HepG2 (cell line): ENCODE data around the gene HTRA2. TPM values are rescaled to one million over a fixed set of nuclear protein-coding genes. Genes with fewer than 3 reads are reported as not detected.

Experiments
- AHR ChIP-seq: IDR thresholded peaks from 2 replicates; pipeline ENCODE4 v1.6.1; 2018; ENCODE audit warnings: missing genetic modification reagents, missing compliant biosample characterization
- ATF1 ChIP-seq: IDR thresholded peaks from 2 replicates; pipeline ENCODE4 v1.6.1; 2016; ENCODE audit warnings: mild to moderate bottlenecking, control low read depth
- CBFB ChIP-seq: sonication (generic); formaldehyde crosslinking; IDR thresholded peaks from 2 replicates; pipeline ENCODE4 v1.4.0; 2020; ENCODE audit warnings: missing genetic modification reagents
- CHD2 ChIP-seq: IDR thresholded peaks from 2 replicates; pipeline ENCODE4 v1.6.1; 2011; ENCODE audit warnings: low read depth, low read length, improper control_type of control experiment
- E2F2 ChIP-seq: sonication (generic); formaldehyde crosslinking; IDR thresholded peaks from 2 replicates; pipeline ENCODE4 v1.4.0; 2020; ENCODE audit warnings: missing genetic modification reagents, borderline replicate concordance
- FOXK2 ChIP-seq: fragments of 450-650 bp; IDR thresholded peaks from 2 replicates; pipeline ENCODE4 v1.6.1; 2016
- MIXL1 ChIP-seq: IDR thresholded peaks from 2 replicates; pipeline ENCODE4 v1.6.1; 2016
- NFRKB ChIP-seq: fragments of 450-650 bp; IDR thresholded peaks from 2 replicates; pipeline ENCODE4 v1.6.1; 2017
- NFYC ChIP-seq: IDR thresholded peaks from 2 replicates; pipeline ENCODE4 v1.6.1; 2016; ENCODE audit warnings: missing genetic modification reagents, missing compliant biosample characterization
- PRMT3 ChIP-seq: sonication (generic); formaldehyde crosslinking; IDR thresholded peaks from 2 replicates; pipeline ENCODE4 v1.8.1; 2022; ENCODE audit warnings: low read depth, mild to moderate bottlenecking, moderate library complexity, missing genetic modification reagents, borderline replicate concordance
- RXRB ChIP-seq: IDR thresholded peaks from 2 replicates; pipeline ENCODE4 v1.6.1; 2016; ENCODE audit warnings: borderline replicate concordance, missing genetic modification reagents, missing compliant biosample characterization
- SATB2 ChIP-seq: sonication (generic); formaldehyde crosslinking; IDR thresholded peaks from 2 replicates; pipeline ENCODE4 v1.5.0; 2020; ENCODE audit warnings: missing genetic modification reagents
- SIN3A ChIP-seq: IDR thresholded peaks from 2 replicates; pipeline ENCODE4 v1.6.1; 2011; ENCODE audit warnings: low read depth, mild to moderate bottlenecking, control low read depth, low read length, borderline replicate concordance
- SIX1 ChIP-seq: sonication (generic); formaldehyde crosslinking; IDR thresholded peaks from 2 replicates; pipeline ENCODE4 v1.4.0; 2020; ENCODE audit warnings: missing genetic modification reagents, borderline replicate concordance
- SUZ12 ChIP-seq: fragments of 150-350 bp; IDR thresholded peaks from 2 replicates; pipeline ENCODE4 v1.6.1; 2014; ENCODE audit warnings: low read depth, low read length
- ZC3H13 ChIP-seq: sonication (generic); formaldehyde crosslinking; IDR thresholded peaks from 2 replicates; pipeline ENCODE4 v1.8.1; 2023; ENCODE audit warnings: mild to moderate bottlenecking, missing genetic modification reagents, moderate library complexity
- ZNF274 ChIP-seq: sonication (generic); formaldehyde crosslinking; IDR thresholded peaks from 2 replicates; pipeline ENCODE4 v1.5.1; 2020; ENCODE audit warnings: mild to moderate bottlenecking, missing genetic modification reagents
- ZNF30 ChIP-seq: sonication (generic); formaldehyde crosslinking; IDR thresholded peaks from 2 replicates; pipeline ENCODE4 v1.5.0; 2020; ENCODE audit warnings: mild to moderate bottlenecking, missing genetic modification reagents
- ZNF350 ChIP-seq: sonication (generic); formaldehyde crosslinking; IDR thresholded peaks from 2 replicates; pipeline ENCODE4 v1.4.0; 2020; ENCODE audit warnings: mild to moderate bottlenecking, low read depth, missing genetic modification reagents, borderline replicate concordance
- ZNF430 ChIP-seq: sonication (generic); formaldehyde crosslinking; IDR thresholded peaks from 2 replicates; pipeline ENCODE4 v1.9.0; 2021; ENCODE audit warnings: mild to moderate bottlenecking, missing genetic modification reagents
- ZNF431 ChIP-seq: sonication (generic); formaldehyde crosslinking; IDR thresholded peaks from 2 replicates; pipeline ENCODE4 v1.9.0; 2022; ENCODE audit warnings: missing genetic modification reagents, low read depth, mild to moderate bottlenecking, borderline replicate concordance
- ZNF484 ChIP-seq: sonication (generic); formaldehyde crosslinking; IDR thresholded peaks from 2 replicates; pipeline ENCODE4 v1.5.1; 2020; ENCODE audit warnings: mild to moderate bottlenecking, low read depth, missing genetic modification reagents, borderline replicate concordance
- ZNF704 ChIP-seq: sonication (generic); formaldehyde crosslinking; IDR thresholded peaks from 2 replicates; pipeline ENCODE4 v1.8.1; 2023; ENCODE audit warnings: mild to moderate bottlenecking, inconsistent platforms, moderate library complexity, missing genetic modification reagents, borderline replicate concordance
- ZNF709 ChIP-seq: sonication (generic); formaldehyde crosslinking; IDR thresholded peaks from 2 replicates; pipeline ENCODE4 v1.5.0; 2020; ENCODE audit warnings: mild to moderate bottlenecking, missing genetic modification reagents
- ZNF724P ChIP-seq: sonication (generic); formaldehyde crosslinking; IDR thresholded peaks from 2 replicates; pipeline ENCODE4 v1.8.0; 2022; ENCODE audit warnings: missing genetic modification reagents, borderline replicate concordance
- ZNF75D ChIP-seq: sonication (generic); formaldehyde crosslinking; IDR thresholded peaks from 2 replicates; pipeline ENCODE4 v1.8.1; 2023; ENCODE audit warnings: missing genetic modification reagents, mild to moderate bottlenecking, borderline replicate concordance
- ZNF772 ChIP-seq: sonication (generic); formaldehyde crosslinking; IDR thresholded peaks from 2 replicates; pipeline ENCODE4 v1.5.0; 2020; ENCODE audit warnings: mild to moderate bottlenecking, missing genetic modification reagents
- ZNF773 ChIP-seq: sonication (generic); formaldehyde crosslinking; IDR thresholded peaks from 2 replicates; pipeline ENCODE4 v1.4.0; 2020; ENCODE audit warnings: missing genetic modification reagents, borderline replicate concordance
- polyA plus RNA-seq, 8 experiments: library from polyadenylated mRNA; depleted of rRNA in 3 of 8; stranded (reverse) in 7 of 8; unstranded in 1 of 8; fragments of >200 nt; fragmentation: Illumina TruSeq in 4 of 8; extraction: Trizol in 4 of 8; gene quantifications; 2 replicates each; pipeline versions ENCODE4 v1.2.1 to v1.2.3, GENCODE V29; 2011 to 2016; ENCODE audit warnings: low read depth in 4 of 8, missing spikeins in 1 of 8, mixed read lengths in 1 of 8; ENCODE audit not compliant: insufficient read depth in 1 of 8
- total RNA-seq, 5 experiments: library from RNA; depleted of rRNA; stranded (reverse); fragments of >200 nt; fragmentation: Illumina TruSeq; extraction: Trizol; gene quantifications; 2 replicates each; pipeline ENCODE4 v1.2.3, GENCODE V29; 2016; ENCODE audit warnings: low read depth in 1 of 5
- TF ChIP-seq, protein P1 (sequence below): sonication (generic); formaldehyde crosslinking; IDR thresholded peaks from 2 replicates; pipeline ENCODE4 v1.4.0; 2020; ENCODE audit warnings: missing genetic modification reagents; ENCODE audit errors: not compliant biosample characterization

The HTRA2 gene
- total and polyA plus RNA-seq, 2 of the 13 experiments (the other 11 are each of a cell fraction or from before 2014, with no cell fraction given), result 47.7 to 50.3 TPM

DNA sequence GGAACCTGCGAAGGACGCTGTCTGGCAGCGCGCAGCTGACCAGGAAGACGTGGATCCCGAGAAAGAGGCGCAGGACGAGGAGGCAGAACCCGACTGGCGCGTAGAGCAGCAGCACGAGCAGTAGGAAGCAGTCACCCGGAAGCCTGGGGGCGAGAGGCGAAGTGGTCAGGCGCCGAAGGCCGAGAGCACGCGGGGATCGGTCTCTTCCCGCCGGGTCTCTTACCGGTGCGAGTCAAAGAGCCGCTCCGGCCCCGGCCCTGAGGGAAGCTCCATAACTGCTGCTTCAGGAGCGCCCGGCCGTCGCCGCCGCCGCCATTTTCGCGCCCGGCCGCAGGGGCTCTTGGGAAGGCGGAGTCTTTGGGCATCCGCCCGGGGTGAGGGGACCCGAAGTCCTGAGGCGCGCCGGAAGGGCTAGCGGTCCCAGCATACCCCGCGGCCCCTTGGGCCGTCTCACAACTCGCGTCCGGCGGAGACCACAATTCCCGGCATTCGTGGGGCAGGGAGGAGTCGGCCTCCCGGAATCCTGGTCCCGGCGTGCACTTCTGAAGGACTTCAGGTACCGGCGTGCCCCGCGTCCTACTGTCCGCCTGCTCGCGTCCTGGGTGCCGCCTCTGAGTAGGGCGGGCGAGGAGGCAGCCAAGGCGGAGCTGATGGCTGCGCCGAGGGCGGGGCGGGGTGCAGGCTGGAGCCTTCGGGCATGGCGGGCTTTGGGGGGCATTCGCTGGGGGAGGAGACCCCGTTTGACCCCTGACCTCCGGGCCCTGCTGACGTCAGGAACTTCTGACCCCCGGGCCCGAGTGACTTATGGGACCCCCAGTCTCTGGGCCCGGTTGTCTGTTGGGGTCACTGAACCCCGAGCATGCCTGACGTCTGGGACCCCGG, at the start of gene HTRA2, which contains the start of gene AUP1 (continued):
- TF ChIP-seq ZNF431 (CRISPR knock-in tag) (no peak), CBFB (CRISPR knock-in tag) (peak; percentile 55), ZC3H13 (CRISPR knock-in tag) (peak; percentile 36; the same call in 1 of the 2 replicates), ZNF30 (CRISPR knock-in tag) (no peak), MIXL1 (CRISPR knock-in tag) (no peak; the same call in none of the 2 replicates), SIN3A (peak; percentile 92), ZNF350 (CRISPR knock-in tag) (peak; percentile 79; the same call in 1 of the 2 replicates), ZNF704 (CRISPR knock-in tag) (peak; percentile 83; the same call in 1 of the 2 replicates), ZNF484 (CRISPR knock-in tag) (no peak), ZNF772 (CRISPR knock-in tag) (peak; percentile 90), ZNF724P (CRISPR knock-in tag) (0 out of 2 replicates have a peak, but pooled peaks have one; percentile 17), CHD2 (peak; percentile 65; the same call in 1 of the 2 replicates), SATB2 (CRISPR knock-in tag) (no peak), AHR (no peak), E2F2 (CRISPR knock-in tag) (peak; percentile 88), SUZ12 (peak; percentile 88), ZNF773 (CRISPR knock-in tag) (no peak), ZNF430 (CRISPR knock-in tag) (peak; percentile 62), ATF1 (CRISPR knock-in tag) (peak; percentile 80; the same call in 1 of the 2 replicates), ZNF274 (CRISPR knock-in tag) (peak; percentile 47; the same call in 1 of the 2 replicates), RXRB (peak; percentile 67), SIX1 (CRISPR knock-in tag) (peak; percentile 62; the same call in 1 of the 2 replicates), NFRKB (no peak; the same call in 1 of the 2 replicates), ZNF75D (CRISPR knock-in tag) (0 out of 2 replicates have a peak, but pooled peaks have one; percentile 83), NFYC (peak; percentile 53), ZNF709 (CRISPR knock-in tag) (peak; percentile 36; the same call in 1 of the 2 replicates), FOXK2 (no peak), PRMT3 (0 out of 2 replicates have a peak, but pooled peaks have one; percentile 39)
- TF ChIP-seq, protein P1, sequence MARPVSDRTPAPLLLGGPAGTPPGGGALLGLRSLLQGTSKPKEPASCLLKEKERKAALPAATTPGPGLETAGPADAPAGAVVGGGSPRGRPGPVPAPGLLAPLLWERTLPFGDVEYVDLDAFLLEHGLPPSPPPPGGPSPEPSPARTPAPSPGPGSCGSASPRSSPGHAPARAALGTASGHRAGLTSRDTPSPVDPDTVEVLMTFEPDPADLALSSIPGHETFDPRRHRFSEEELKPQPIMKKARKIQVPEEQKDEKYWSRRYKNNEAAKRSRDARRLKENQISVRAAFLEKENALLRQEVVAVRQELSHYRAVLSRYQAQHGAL (CRISPR knock-in tag), result no peak
